ENCODE measurements around the gene TNFRSF12A.

TNFRSF12A gene

DNA sequence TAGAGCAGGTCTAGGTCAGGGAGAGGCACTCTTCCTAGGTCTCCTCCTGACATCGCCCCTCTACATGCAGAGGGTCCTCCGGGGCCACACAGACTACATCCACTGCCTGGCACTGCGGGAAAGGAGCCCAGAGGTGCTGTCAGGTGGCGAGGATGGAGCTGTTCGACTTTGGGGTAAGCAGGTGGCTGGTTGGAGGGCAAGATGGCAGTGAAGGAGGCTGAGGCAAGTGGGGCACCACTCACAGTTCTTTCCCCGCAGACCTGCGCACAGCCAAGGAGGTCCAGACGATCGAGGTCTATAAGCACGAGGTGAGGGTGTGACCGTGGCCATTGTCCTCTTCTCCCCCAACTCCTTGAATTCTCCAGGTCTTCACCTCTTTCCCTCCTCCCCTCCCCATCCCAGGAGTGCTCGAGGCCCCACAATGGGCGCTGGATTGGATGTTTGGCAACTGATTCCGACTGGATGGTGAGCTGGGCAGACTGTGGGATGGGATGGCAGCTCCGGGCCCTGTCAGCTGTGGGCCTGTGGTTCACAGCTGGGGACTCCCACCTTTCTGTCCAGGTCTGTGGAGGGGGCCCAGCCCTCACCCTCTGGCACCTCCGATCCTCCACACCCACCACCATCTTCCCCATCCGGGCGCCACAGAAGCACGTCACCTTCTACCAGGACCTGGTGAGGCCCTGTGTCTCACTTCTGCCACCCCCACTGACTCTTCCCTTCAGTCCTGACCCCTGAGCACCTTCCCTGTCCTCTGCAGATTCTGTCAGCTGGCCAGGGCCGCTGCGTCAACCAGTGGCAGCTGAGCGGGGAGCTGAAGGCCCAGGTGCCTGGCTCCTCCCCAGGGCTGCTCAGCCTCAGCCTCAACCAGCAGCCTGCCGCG is 6.7 kb downstream of the TNFRSF12A start:
- no peaks in the 10 kb centered on the region for H3K9me3 ChIP-seq (ENCODE audit: control insufficient read depth, insufficient read depth, low read length)
- peaks cover 16% of the 10 kb centered on the region for H3K36me3 ChIP-seq (ENCODE audit: control insufficient read depth, insufficient read depth, low read length)
- H3K4me1 ChIP-seq (ENCODE audit: control insufficient read depth, insufficient read depth, low read length), result peaks cover 9% of the 10 kb centered on the region
- H3K27ac ChIP-seq (ENCODE audit: low read length), result no peak overlapping the region
- H3K4me3 ChIP-seq (ENCODE audit: low read length), result no peak overlapping the region
- no peak for DNase-seq (ENCODE audit: low read depth, low spot score)
- H3K27me3 ChIP-seq (ENCODE audit: control insufficient read depth, insufficient read depth, low read length), result no peaks in the 10 kb centered on the region
- WGBS (ENCODE audit: insufficient coverage, insufficient read length), result no CpG with 5 or more reads among the region's 24 CpGs

DNA sequence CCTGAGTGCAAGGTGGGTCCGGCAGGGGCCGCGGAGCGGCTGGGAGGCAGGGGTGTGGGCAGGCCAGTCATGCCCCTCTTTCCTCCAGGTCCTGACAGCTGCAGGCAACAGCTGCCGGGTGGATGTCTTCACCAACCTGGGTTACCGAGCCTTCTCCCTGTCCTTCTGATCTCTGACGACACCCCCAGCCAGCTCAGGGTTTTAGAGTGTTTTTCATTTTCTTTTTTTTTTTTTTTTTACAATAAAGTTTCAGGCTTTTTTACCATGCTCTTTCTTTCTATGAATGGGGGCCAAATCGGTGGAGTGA is 7.3 kb downstream of the TNFRSF12A start:
- Histone ChIP-seq H3K9me3 (ENCODE audit: control insufficient read depth, insufficient read depth, low read length) (no peaks in the 10 kb centered on the region), H3K4me3 (ENCODE audit: low read length) (no peak overlapping the region), H3K27me3 (ENCODE audit: control insufficient read depth, insufficient read depth, low read length) (no peaks in the 10 kb centered on the region), H3K4me1 (ENCODE audit: control insufficient read depth, insufficient read depth, low read length) (peaks cover 9% of the 10 kb centered on the region), H3K27ac (ENCODE audit: low read length) (no peak overlapping the region), H3K36me3 (ENCODE audit: control insufficient read depth, insufficient read depth, low read length) (peaks cover 14% of the 10 kb centered on the region)
- DNase-seq (ENCODE audit: low read depth, low spot score), result no peak
- WGBS (ENCODE audit: insufficient coverage, insufficient read length), result no CpG with 5 or more reads among the region's 8 CpGs

DNA sequence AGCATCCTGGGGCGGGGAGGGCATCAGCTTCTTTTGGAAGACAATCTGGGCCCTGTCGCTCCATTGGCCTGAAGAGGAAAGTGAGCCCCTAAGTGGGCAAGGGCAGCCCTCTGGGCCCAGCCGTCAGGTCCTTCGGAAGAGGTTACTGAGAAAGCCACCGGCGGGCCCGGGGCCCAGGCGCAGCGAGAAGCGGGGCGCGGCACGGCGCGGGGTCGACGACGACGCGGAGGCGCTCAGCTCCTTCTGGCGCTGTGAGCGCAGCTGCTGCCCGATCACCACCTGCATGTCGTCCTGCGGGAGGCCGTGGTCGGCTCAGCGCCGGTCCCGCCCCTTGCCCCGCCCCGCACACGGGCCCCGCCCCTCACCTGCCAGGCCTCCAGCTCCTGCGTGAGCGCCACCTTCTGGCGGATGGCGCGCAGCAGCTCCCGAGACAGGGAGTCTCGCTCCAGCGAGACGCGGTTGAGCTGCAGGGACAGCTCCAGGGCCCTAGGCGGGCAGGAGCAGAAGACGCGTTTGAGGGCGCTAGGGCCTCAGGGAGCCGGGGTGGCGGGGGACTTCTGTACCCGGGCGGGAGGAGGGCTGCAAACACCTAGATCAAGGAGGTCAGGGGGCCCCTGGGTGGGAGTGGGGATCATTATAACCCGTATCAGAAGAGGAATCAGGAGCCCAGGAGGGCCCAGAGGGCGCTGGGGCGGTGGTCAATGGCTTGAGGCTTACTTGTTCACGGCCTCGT is 8.0 kb downstream of the TNFRSF12A start:
- Histone ChIP-seq H3K27ac (ENCODE audit: low read length) (no peak overlapping the region), H3K9me3 (ENCODE audit: control insufficient read depth, insufficient read depth, low read length) (no peaks in the 10 kb centered on the region), H3K36me3 (ENCODE audit: control insufficient read depth, insufficient read depth, low read length) (peaks cover 12% of the 10 kb centered on the region), H3K4me1 (ENCODE audit: control insufficient read depth, insufficient read depth, low read length) (peaks cover 5% of the 10 kb centered on the region), H3K27me3 (ENCODE audit: control insufficient read depth, insufficient read depth, low read length) (no peaks in the 10 kb centered on the region), H3K4me3 (ENCODE audit: low read length) (no peak overlapping the region)
- no CpG with 5 or more reads among the region's 58 CpGs for WGBS (ENCODE audit: insufficient coverage, insufficient read length)
- no peak for DNase-seq (ENCODE audit: low read depth, low spot score)

DNA sequence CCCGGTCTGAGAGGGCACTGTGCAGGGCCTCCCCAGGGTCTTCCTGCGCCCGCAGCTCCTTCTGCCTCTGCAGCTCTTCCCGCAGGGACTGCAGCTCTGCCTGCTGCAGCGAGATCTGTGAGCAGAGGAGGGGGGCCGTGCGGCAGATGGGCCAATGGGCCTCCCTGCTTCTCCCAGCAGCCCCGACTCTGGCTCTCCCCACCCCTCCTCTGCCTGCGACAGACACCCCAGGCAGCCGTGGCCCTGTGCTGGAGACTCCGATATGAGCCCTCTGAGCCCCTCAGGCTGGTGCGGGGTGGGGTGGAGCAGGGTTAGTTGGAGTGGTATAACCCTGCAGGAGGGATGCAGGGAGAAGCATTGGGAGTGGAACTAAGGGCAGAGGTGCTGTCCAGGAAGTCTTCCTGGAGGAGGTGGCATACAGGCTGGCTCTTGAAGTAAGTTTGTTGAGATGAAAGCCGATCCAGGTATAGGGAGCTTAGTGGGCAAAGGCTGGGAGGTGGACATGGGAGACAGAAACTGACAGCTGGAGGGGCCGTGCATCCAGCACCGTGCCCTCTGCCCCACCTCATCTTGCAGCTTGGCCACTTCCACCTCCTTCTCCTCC is 8.7 kb downstream of the TNFRSF12A start:
- Histone ChIP-seq H3K4me3 (ENCODE audit: low read length) (no peak overlapping the region), H3K27me3 (ENCODE audit: control insufficient read depth, insufficient read depth, low read length) (no peaks in the 10 kb centered on the region), H3K4me1 (ENCODE audit: control insufficient read depth, insufficient read depth, low read length) (peaks cover 5% of the 10 kb centered on the region), H3K27ac (ENCODE audit: low read length) (no peak overlapping the region), H3K36me3 (ENCODE audit: control insufficient read depth, insufficient read depth, low read length) (peaks cover 12% of the 10 kb centered on the region), H3K9me3 (ENCODE audit: control insufficient read depth, insufficient read depth, low read length) (no peaks in the 10 kb centered on the region)
- no peak for DNase-seq (ENCODE audit: low read depth, low spot score)
- WGBS (ENCODE audit: insufficient coverage, insufficient read length), result no CpG with 5 or more reads among the region's 15 CpGs

DNA sequence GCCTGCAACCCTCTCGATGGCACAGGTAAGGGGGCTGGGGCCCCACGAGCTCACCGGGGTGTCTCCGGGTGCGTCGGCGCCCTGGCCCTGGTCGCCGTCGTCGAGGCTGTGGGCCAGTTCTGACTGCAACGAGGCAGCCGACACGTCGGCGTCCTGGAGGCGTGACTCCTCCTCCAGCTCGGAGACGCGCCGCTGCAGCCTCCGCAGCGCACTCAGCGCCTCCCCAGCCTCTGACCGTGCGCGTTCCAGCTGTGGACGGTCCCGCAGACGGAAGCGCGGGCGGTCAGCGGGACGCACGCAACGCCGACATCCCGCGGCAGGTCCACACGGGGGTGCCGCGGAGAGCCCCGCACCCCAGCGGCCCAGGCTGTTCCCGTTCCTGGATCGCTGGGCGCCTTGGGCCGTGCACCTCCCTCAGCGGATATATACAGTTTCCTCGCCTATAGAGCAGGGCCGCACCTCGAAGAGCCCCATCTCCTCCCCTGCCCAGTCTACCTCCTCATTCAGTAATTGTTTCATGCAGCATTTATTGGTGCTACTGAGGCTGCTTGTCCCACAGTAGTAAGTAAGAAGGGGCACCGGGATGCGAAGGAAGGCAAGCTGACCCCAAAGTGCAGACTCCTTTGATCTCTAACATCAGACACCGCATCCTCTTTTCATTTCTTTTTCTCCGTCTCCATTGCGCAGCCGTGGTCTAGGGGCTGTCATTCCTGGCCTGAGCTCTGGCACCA is 9.5 kb downstream of the TNFRSF12A start:
- H3K36me3 ChIP-seq (ENCODE audit: control insufficient read depth, insufficient read depth, low read length), result peaks cover 12% of the 10 kb centered on the region
- no peak overlapping the region for H3K27ac ChIP-seq (ENCODE audit: low read length)
- H3K4me3 ChIP-seq (ENCODE audit: low read length), result no peak overlapping the region
- DNase-seq (ENCODE audit: low read depth, low spot score), result no peak
- no CpG with 5 or more reads among the region's 59 CpGs for WGBS (ENCODE audit: insufficient coverage, insufficient read length)
- peaks cover 5% of the 10 kb centered on the region for H3K4me1 ChIP-seq (ENCODE audit: control insufficient read depth, insufficient read depth, low read length)
- H3K27me3 ChIP-seq (ENCODE audit: control insufficient read depth, insufficient read depth, low read length), result no peaks in the 10 kb centered on the region
- no peaks in the 10 kb centered on the region for H3K9me3 ChIP-seq (ENCODE audit: control insufficient read depth, insufficient read depth, low read length)

DNA sequence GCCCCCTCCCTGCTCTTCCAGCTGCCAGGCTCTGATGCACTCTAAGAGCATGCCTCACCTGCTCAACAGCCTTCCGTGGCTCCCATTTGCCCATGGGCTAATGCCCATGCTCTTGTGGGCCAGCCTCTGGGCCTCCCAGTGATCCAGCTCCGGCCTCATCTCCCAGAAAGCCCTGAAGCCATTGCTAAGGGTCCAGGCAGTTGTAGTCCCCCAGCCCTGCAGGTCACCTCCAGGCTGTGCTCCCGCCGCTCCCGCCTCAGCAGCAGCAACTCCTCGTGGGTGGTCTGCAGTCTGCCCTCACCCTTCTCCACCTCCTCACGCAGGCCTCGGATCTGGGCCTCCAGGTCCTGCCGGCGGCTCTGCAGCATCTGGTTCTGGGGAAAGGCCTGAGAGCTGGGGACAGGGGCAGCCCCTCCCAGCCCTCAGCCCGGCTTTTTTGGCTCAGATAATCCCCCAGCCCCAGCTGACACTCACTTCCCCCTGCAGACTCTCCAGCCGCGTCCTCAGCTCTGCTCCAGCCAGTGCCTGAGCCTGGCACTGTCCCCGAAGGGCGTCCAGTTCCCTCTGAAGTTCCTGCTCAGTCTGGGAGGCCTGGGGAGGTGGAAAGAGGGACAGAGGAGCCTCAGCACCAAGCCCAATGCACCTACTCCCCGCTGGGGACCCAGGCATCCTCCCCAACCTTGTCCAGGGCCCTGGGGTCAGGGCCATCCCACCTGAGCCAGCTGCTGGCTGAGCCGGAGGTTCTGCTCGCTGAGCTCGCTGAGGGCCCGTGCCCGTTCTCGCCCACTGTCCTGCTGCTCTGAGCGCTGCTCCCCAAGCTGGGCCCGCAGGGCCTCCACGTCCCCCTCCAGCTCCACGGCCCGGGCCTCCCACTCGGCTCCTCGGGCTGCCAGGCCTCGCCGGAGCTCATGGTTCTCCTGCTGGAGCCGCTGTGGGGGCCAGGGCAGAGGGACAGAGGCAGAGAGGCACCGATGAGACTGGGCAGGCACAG is 10.3 kb downstream of the TNFRSF12A start:
- H3K4me3 ChIP-seq (ENCODE audit: low read length), result no peak overlapping the region
- DNase-seq (ENCODE audit: low read depth, low spot score), result no peak
- H3K27me3 ChIP-seq (ENCODE audit: control insufficient read depth, insufficient read depth, low read length), result no peaks in the 10 kb centered on the region
- no CpG with 5 or more reads among the region's 33 CpGs for WGBS (ENCODE audit: insufficient coverage, insufficient read length)
- H3K27ac ChIP-seq (ENCODE audit: low read length), result no peak overlapping the region
- peaks cover 12% of the 10 kb centered on the region for H3K36me3 ChIP-seq (ENCODE audit: control insufficient read depth, insufficient read depth, low read length)
- peaks cover 5% of the 10 kb centered on the region for H3K4me1 ChIP-seq (ENCODE audit: control insufficient read depth, insufficient read depth, low read length)
- no peaks in the 10 kb centered on the region for H3K9me3 ChIP-seq (ENCODE audit: control insufficient read depth, insufficient read depth, low read length)

DNA sequence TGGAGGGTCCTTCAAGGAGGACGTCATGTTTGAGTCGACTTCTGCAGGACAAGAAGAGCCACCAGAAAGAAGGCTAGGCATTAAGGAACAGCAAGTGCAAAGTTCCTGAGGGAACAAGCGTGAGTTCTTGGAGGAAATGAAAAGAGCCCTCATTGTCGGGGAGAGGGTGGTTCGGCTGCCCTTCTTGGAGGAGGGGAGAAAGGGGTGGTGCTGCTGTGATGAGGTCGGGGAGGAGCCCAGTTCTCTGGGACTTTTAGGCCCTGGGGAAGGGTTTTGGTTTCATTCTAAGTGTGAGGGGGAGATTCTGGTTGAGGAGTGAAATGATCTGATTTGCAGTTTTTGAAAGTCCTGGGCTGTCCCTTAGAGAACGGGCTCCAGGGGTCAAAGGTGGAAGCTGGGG is 12.5 kb downstream of the TNFRSF12A start:
- Histone ChIP-seq H3K36me3 (ENCODE audit: control insufficient read depth, insufficient read depth, low read length) (no peaks in the 10 kb centered on the region), H3K4me3 (ENCODE audit: low read length) (no peak overlapping the region), H3K4me1 (ENCODE audit: control insufficient read depth, insufficient read depth, low read length) (peaks cover 5% of the 10 kb centered on the region), H3K27ac (ENCODE audit: low read length) (no peak overlapping the region), H3K9me3 (ENCODE audit: control insufficient read depth, insufficient read depth, low read length) (no peaks in the 10 kb centered on the region), H3K27me3 (ENCODE audit: control insufficient read depth, insufficient read depth, low read length) (no peaks in the 10 kb centered on the region)
- no CpG with 5 or more reads among the region's 7 CpGs for WGBS (ENCODE audit: insufficient coverage, insufficient read length)
- DNase-seq (ENCODE audit: low read depth, low spot score), result no peak

DNA sequence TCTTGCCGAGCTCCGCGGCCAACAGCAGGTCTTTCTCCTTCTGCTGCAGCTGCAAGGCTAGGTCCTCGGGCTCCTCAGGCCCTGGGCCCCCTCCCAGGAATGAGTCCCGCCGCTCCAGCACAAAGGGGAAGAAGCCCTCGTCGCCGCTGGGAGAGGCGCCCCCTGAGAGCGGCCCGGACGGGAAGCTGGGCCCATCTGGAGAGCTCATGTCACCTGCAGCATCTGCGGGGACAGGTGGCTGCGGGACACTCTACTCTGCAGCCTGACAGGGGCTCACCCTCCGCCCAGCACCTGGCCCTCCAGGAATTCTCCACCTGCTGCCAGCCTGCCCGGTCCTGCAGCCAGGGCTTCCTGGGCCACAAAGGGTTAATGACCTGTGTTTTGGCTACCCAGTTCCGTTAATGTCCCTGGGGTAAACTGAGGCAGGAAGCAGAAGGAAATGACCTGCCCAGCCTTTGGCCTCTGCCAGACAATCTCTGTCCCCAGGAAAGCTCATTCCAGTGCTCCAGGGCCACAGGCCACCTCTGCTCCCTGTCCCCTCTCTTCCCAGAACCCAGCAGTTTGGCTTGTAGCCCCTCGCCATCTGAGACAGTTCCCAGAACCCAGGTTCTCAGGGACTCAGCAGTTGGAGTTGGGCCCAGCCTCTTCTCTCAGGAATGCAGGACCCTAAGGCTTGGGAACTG is 15.3 kb downstream of the TNFRSF12A start:
- Histone ChIP-seq H3K27me3 (ENCODE audit: control insufficient read depth, insufficient read depth, low read length) (no peaks in the 10 kb centered on the region), H3K4me1 (ENCODE audit: control insufficient read depth, insufficient read depth, low read length) (peaks cover 4% of the 10 kb centered on the region), H3K4me3 (ENCODE audit: low read length) (peak overlapping the region; percentile 60; the same call in 1 of the 2 replicates), H3K9me3 (ENCODE audit: control insufficient read depth, insufficient read depth, low read length) (no peaks in the 10 kb centered on the region), H3K36me3 (ENCODE audit: control insufficient read depth, insufficient read depth, low read length) (no peaks in the 10 kb centered on the region), H3K27ac (ENCODE audit: low read length) (no peak overlapping the region)
- DNase-seq (ENCODE audit: low read depth, low spot score), result no peak
- no CpG with 5 or more reads among the region's 19 CpGs for WGBS (ENCODE audit: insufficient coverage, insufficient read length)

DNA sequence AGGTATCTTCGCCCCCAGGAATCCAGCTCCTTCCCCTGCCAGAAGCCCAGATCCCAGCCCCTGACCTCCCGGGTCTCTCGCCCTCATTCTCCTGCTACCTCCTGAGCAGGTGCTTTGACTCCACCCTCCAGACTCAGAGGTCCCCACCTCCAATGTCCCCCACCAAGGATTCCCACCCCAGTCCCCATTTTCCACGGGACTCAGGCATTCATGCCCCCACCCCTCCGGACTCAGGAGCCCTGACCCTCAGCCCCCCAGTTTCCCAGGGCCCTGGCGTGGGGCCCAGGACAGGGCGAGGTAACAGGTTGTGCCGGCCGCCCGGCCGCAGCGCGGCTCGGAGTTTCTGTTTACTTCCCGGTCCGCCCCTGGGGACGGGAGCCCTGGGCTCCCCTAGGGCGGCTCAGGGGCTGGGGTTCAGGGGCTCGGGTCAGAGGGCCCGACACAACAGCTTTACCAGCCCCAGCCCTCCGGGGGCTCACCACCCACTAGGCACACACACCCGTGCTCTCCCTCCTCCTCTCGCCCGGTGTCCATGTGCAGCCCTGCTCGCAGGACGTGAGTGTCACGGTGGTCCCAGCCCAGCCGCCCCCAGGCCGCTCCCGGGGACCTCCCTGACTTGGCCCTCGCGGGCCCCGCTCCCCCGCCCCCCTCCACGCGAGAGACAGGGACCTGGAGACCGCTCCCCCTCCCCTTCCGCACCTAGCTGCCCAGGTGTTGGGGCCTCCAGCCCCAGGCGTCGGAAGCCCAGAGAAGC is 16.0 kb downstream of the TNFRSF12A start:
- Histone ChIP-seq H3K27ac (ENCODE audit: low read length) (no peak overlapping the region), H3K36me3 (ENCODE audit: control insufficient read depth, insufficient read depth, low read length) (no peaks in the 10 kb centered on the region), H3K4me1 (ENCODE audit: control insufficient read depth, insufficient read depth, low read length) (peaks cover 4% of the 10 kb centered on the region), H3K27me3 (ENCODE audit: control insufficient read depth, insufficient read depth, low read length) (no peaks in the 10 kb centered on the region), H3K4me3 (ENCODE audit: low read length) (peak overlapping the region; percentile 60; the same call in 1 of the 2 replicates), H3K9me3 (ENCODE audit: control insufficient read depth, insufficient read depth, low read length) (no peaks in the 10 kb centered on the region)
- no peak for DNase-seq (ENCODE audit: low read depth, low spot score)
- no CpG with 5 or more reads among the region's 40 CpGs for WGBS (ENCODE audit: insufficient coverage, insufficient read length)

Measured in iPS DF 6.9 (cell line).